ENCODE results near the gene KIRREL3.

KIRREL3 gene

DNA sequence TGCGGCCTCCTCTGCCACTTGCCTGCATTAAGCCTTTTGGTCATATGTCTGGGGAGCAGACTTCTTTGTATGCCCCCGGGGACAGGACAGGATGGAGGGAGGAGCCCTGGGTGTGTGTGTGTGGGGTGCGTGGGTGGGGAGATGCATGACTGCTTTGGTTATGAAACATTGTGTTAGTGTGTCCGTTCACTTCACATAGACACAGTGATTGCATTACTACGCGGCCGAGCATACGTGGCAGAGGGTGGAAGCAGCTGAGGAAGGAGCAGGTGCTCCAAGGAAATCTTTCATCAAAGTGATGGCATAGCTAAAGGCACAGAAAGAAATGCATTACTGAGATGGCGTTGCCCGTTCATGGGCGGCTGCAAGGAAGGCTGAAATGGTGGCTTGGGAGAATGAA, 384.7 kb downstream of the KIRREL3 start:
- Histone ChIP-seq H3K36me3 (ENCODE audit: low read length) (no peaks in the 10 kb centered on the region), H3K79me2 (ENCODE audit: insufficient read depth, low read length) (no peaks in the 10 kb centered on the region), H3K4me2 (ENCODE audit: low read depth, low read length, poor library complexity, severe bottlenecking) (no peak overlapping the region), H3K9me3 (ENCODE audit: insufficient read depth, low read length) (no peaks in the 10 kb centered on the region), H3K4me3 (ENCODE audit: insufficient read depth, low read length, poor library complexity, severe bottlenecking) (no peak overlapping the region), H2AFZ (ENCODE audit: low read depth, low read length, severe bottlenecking) (no peak overlapping the region), H3K27ac (ENCODE audit: low read depth, low read length) (no peak overlapping the region), H4K20me1 (ENCODE audit: low read depth, low read length) (no peaks in the 10 kb centered on the region), H3F3A (ENCODE audit: insufficient read depth) (no peaks in the 10 kb centered on the region), H3K9ac (ENCODE audit: low read length) (no peak overlapping the region), H3K9me2 (replicated peaks; ENCODE audit: insufficient read depth, low read length) (no peaks in the 10 kb centered on the region), H3K27me3 (ENCODE audit: low read length) (no peaks in the 10 kb centered on the region)
- TF ChIP-seq, protein P1, sequence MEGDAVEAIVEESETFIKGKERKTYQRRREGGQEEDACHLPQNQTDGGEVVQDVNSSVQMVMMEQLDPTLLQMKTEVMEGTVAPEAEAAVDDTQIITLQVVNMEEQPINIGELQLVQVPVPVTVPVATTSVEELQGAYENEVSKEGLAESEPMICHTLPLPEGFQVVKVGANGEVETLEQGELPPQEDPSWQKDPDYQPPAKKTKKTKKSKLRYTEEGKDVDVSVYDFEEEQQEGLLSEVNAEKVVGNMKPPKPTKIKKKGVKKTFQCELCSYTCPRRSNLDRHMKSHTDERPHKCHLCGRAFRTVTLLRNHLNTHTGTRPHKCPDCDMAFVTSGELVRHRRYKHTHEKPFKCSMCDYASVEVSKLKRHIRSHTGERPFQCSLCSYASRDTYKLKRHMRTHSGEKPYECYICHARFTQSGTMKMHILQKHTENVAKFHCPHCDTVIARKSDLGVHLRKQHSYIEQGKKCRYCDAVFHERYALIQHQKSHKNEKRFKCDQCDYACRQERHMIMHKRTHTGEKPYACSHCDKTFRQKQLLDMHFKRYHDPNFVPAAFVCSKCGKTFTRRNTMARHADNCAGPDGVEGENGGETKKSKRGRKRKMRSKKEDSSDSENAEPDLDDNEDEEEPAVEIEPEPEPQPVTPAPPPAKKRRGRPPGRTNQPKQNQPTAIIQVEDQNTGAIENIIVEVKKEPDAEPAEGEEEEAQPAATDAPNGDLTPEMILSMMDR (IDR thresholded peaks at IDR 0.05; ENCODE audit: insufficient read depth, low read length, poor library complexity, severe bottlenecking) = no peak
- TF ChIP-seq EZH2phosphoT487 (conservative IDR thresholded peaks at IDR 0.05; ENCODE audit: low read length) = no peak

DNA sequence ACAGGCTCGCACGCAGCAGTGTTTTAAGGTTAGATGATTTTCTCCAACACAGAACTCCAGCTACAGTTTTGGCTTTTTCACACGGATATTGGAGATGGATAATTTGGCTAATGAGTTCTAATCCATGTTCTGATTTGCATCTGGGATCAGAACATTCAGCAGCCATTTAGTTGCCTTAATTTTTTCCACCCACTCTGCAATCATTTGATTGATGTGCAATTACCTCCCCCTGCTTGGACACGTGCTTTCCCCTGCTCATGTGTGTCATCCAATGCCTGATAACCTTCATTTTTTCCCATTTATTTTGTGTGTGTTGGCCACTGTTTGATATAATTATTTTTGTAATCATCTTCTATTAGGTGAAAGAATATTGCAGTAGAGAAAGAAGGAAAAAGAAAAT, 387.3 kb downstream of the KIRREL3 start:
- no peak overlapping the region for H3K4me2 ChIP-seq (ENCODE audit: low read depth, low read length, poor library complexity, severe bottlenecking)
- no peaks in the 10 kb centered on the region for H3K27me3 ChIP-seq (ENCODE audit: low read length)
- no peaks in the 10 kb centered on the region for H3F3A ChIP-seq (ENCODE audit: insufficient read depth)

DNA sequence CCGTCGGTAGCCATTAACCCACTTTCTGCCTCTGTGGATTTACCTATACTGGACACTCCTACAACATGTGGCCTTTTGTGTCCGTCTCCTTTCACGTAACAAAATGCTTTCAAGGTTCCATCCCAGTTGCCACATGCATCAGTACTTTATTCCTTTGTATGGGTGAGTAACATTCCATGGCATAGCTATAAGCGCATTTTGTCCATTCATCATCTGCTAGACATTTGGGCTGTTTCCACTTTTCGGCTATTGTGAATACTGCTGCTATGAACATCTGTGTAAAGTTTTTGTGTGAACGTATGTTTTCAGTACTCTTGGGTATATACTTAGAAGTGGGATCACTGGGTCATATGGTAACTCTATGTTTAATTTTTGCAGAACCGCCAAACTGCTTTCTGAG, 387.9 kb downstream of the KIRREL3 start:
- no peaks in the 10 kb centered on the region for H3K27me3 ChIP-seq (ENCODE audit: low read length)
- TF ChIP-seq, protein P1 (IDR thresholded peaks at IDR 0.05; ENCODE audit: insufficient read depth, low read length, poor library complexity, severe bottlenecking) = no peak
- TF ChIP-seq EZH2phosphoT487 (conservative IDR thresholded peaks at IDR 0.05; ENCODE audit: low read length) = no peak
- no peaks in the 10 kb centered on the region for H4K20me1 ChIP-seq (ENCODE audit: low read depth, low read length)
- no peak overlapping the region for H3K9ac ChIP-seq (ENCODE audit: low read length)
- H3F3A ChIP-seq (ENCODE audit: insufficient read depth) = no peaks in the 10 kb centered on the region
- H2AFZ ChIP-seq (ENCODE audit: low read depth, low read length, severe bottlenecking) = no peak overlapping the region
- no peak overlapping the region for H3K4me2 ChIP-seq (ENCODE audit: low read depth, low read length, poor library complexity, severe bottlenecking)
- H3K9me3 ChIP-seq (ENCODE audit: insufficient read depth, low read length) = no peaks in the 10 kb centered on the region
- H3K4me3 ChIP-seq (ENCODE audit: insufficient read depth, low read length, poor library complexity, severe bottlenecking) = no peak overlapping the region
- no peaks in the 10 kb centered on the region for H3K36me3 ChIP-seq (ENCODE audit: low read length)
- no peak overlapping the region for H3K27ac ChIP-seq (ENCODE audit: low read depth, low read length)
- no peaks in the 10 kb centered on the region for H3K9me2 ChIP-seq (replicated peaks; ENCODE audit: insufficient read depth, low read length)
- no peaks in the 10 kb centered on the region for H3K79me2 ChIP-seq (ENCODE audit: insufficient read depth, low read length)

More for the DNA sequence above, 387.3 kb downstream of the KIRREL3 start:
- TF ChIP-seq, protein P1 (IDR thresholded peaks at IDR 0.05; ENCODE audit: insufficient read depth, low read length, poor library complexity, severe bottlenecking) = no peak
- TF ChIP-seq EZH2phosphoT487 (conservative IDR thresholded peaks at IDR 0.05; ENCODE audit: low read length) = no peak
- H3K9me3 ChIP-seq (ENCODE audit: insufficient read depth, low read length) = no peaks in the 10 kb centered on the region
- no peak overlapping the region for H2AFZ ChIP-seq (ENCODE audit: low read depth, low read length, severe bottlenecking)
- H3K9me2 ChIP-seq (replicated peaks; ENCODE audit: insufficient read depth, low read length) = no peaks in the 10 kb centered on the region
- H3K4me3 ChIP-seq (ENCODE audit: insufficient read depth, low read length, poor library complexity, severe bottlenecking) = no peak overlapping the region
- H3K36me3 ChIP-seq (ENCODE audit: low read length) = no peaks in the 10 kb centered on the region
- no peaks in the 10 kb centered on the region for H4K20me1 ChIP-seq (ENCODE audit: low read depth, low read length)
- no peaks in the 10 kb centered on the region for H3K79me2 ChIP-seq (ENCODE audit: insufficient read depth, low read length)
- H3K27ac ChIP-seq (ENCODE audit: low read depth, low read length) = no peak overlapping the region
- no peak overlapping the region for H3K9ac ChIP-seq (ENCODE audit: low read length)

Data from SU-DHL-6 (cell line).